ENCODE data around the gene CD247. TPM values are rescaled to one million over a fixed set of nuclear protein-coding genes. Genes with fewer than 3 reads are reported as not detected.

CD247 gene
- polyA plus RNA-seq, 1 of the 3 experiments (the other 2 are of a cell fraction) = 0.08 TPM

- ChIA-PET CTCF (interaction anchor here (1.3 to 3.9 kb wide), 7 partner anchors 11 to 605 kb away, joined by 3 to 13 read pairs (median 5); no protein-coding TSS in a partner anchor), POLR2A (no interaction called here)
- Histone ChIP-seq H2AFZ (ENCODE audit: low read depth) (no peak overlapping the region), H3K9me2 (no peaks in the 10 kb centered on the region), H3K36me3 (replicated peaks in 1 of 2; ENCODE audit: control insufficient read depth in 1 of 2, insufficient read depth in 2 of 2, low read length in 1 of 2) (no peaks in the 10 kb centered on the region), H3K4me2 (no peak overlapping the region), H4K20me1 (ENCODE audit: insufficient read depth) (no peaks in the 10 kb centered on the region), H3K9ac (no peak overlapping the region), H3F3A (replicated peaks; ENCODE audit: insufficient read depth) (no peaks in the 10 kb centered on the region), H3K27me3 (ENCODE audit: insufficient read depth) (no peaks in the 10 kb centered on the region; the same call in 1 of the 2 replicates), H3K4me1 (ENCODE audit: control insufficient read depth in 1 of 2, insufficient read depth in 2 of 2, low read depth in 1 of 2, low read length in 1 of 2) (no peaks in the 10 kb centered on the region), H3K4me3 (ENCODE audit: low read depth in 2 of 2, low read length in 1 of 2) (no peak overlapping the region), H3K9me3 (no peaks in the 10 kb centered on the region), H3K27ac (ENCODE audit: low read depth in 2 of 2, low read length in 1 of 2) (no peak overlapping the region), H3K79me2 (ENCODE audit: insufficient read depth) (no peaks in the 10 kb centered on the region)
- DNase-seq = no peak
- WGBS (ENCODE audit: low lambda C conversion rate) = 72% methylated on average over 3 of the region's 3 CpGs
- TF ChIP-seq REST (IDR thresholded peaks at IDR 0.05; ENCODE audit: low read depth, low read length) (no peak), POLR2AphosphoS5 (IDR thresholded peaks at IDR 0.05; ENCODE audit: low read depth, low read length) (no peak), GATA2 (CRISPR knock-in tag; IDR thresholded peaks at IDR 0.05) (no peak), YY1 (IDR thresholded peaks at IDR 0.05; ENCODE audit: low read depth) (no peak), MAX (IDR thresholded peaks at IDR 0.05; ENCODE audit: low read depth) (no peak), TCF12 (IDR thresholded peaks at IDR 0.05) (no peak), USF1 (IDR thresholded peaks at IDR 0.05; ENCODE audit: borderline replicate concordance, low read depth) (no peak)
Observed at GRCh38 chr1:167515461-167515860, 2.9 kb downstream of the CD247 start.

GRCh38 chr1:167514288-167514687 is 4.0 kb downstream of the CD247 start:
- Histone ChIP-seq H3K4me2 (no peak overlapping the region), H3K79me2 (ENCODE audit: insufficient read depth) (no peaks in the 10 kb centered on the region), H2AFZ (ENCODE audit: low read depth) (no peak overlapping the region), H3K4me1 (ENCODE audit: control insufficient read depth in 1 of 2, insufficient read depth in 2 of 2, low read depth in 1 of 2, low read length in 1 of 2) (no peaks in the 10 kb centered on the region), H3K36me3 (replicated peaks in 1 of 2; ENCODE audit: control insufficient read depth in 1 of 2, insufficient read depth in 2 of 2, low read length in 1 of 2) (no peaks in the 10 kb centered on the region), H3K9ac (no peak overlapping the region), H3K27ac (ENCODE audit: low read depth in 2 of 2, low read length in 1 of 2) (no peak overlapping the region), H3K27me3 (ENCODE audit: insufficient read depth) (no peaks in the 10 kb centered on the region; the same call in 1 of the 2 replicates), H4K20me1 (ENCODE audit: insufficient read depth) (no peaks in the 10 kb centered on the region), H3K9me3 (no peaks in the 10 kb centered on the region), H3F3A (replicated peaks; ENCODE audit: insufficient read depth) (no peaks in the 10 kb centered on the region), H3K4me3 (ENCODE audit: low read depth in 2 of 2, low read length in 1 of 2) (no peak overlapping the region), H3K9me2 (no peaks in the 10 kb centered on the region)
- no peak for DNase-seq
- POLR2A ChIA-PET = no interaction called here
- TF ChIP-seq RCOR1 (IDR thresholded peaks at IDR 0.05; ENCODE audit: low read length) = no peak
- no peak for TF ChIP-seq GABPA (IDR thresholded peaks at IDR 0.05; ENCODE audit: low read depth)
- no peak for TF ChIP-seq EZH2phosphoT487 (IDR thresholded peaks at IDR 0.05; ENCODE audit: borderline replicate concordance, low read depth)
- TF ChIP-seq MAX (IDR thresholded peaks at IDR 0.05; ENCODE audit: low read depth) = no peak
- no peak for TF ChIP-seq CTCF (IDR thresholded peaks at IDR 0.05)
- no peak for TF ChIP-seq MXI1 (IDR thresholded peaks at IDR 0.05; ENCODE audit: low read depth, low read length)
- TF ChIP-seq GATA2 (CRISPR knock-in tag; IDR thresholded peaks at IDR 0.05) = no peak
- WGBS (ENCODE audit: low lambda C conversion rate) = 87% methylated on average over 9 of the region's 9 CpGs
- CTCF ChIA-PET = interaction anchor here (0.7 to 3.9 kb wide), 5 partner anchors 12 to 604 kb away, joined by 3 to 13 read pairs (median 5); no protein-coding TSS in a partner anchor

Measured in SK-N-SH (cell line).